HG02571 (cell line): ENCODE measurements around the gene ZNF69.

Source experiments
- ATAC-seq: cut with Tn5 transposase; IDR thresholded peaks from one replicate; pipeline ENCODE4 v1.9.1; 2021; ENCODE audit warnings: mild to moderate bottlenecking, moderate library complexity; ENCODE audit not compliant: unreplicated experiment

The ZNF69 gene

DNA sequence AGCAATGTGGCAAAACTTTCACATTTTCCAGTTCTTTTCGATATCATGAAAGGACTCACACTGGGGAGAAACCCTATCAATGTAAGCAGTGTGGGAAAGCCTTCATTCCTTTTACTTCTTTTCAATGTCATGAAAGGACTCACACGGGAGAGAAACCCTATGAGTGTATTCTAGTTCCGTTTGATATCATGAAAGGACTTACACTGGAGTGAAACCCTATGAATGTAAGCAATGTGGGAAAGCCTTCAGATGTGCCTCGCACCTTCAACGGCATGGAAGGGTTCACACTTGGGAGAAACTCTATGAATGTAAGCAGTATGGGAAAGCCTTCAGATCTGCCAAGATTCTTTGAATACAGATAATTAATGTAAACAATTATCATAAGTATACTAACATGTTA lies 62.7 kb downstream of the ZNF69 start:
- no peak for ATAC-seq
